Measurements from ENCODE around the gene PRPF19. TPM values are rescaled to one million over a fixed set of nuclear protein-coding genes. Genes with fewer than 3 reads are reported as not detected.

Gene PRPF19
- total RNA-seq, 1 experiment from 2014 or later: 116 TPM

DNA sequence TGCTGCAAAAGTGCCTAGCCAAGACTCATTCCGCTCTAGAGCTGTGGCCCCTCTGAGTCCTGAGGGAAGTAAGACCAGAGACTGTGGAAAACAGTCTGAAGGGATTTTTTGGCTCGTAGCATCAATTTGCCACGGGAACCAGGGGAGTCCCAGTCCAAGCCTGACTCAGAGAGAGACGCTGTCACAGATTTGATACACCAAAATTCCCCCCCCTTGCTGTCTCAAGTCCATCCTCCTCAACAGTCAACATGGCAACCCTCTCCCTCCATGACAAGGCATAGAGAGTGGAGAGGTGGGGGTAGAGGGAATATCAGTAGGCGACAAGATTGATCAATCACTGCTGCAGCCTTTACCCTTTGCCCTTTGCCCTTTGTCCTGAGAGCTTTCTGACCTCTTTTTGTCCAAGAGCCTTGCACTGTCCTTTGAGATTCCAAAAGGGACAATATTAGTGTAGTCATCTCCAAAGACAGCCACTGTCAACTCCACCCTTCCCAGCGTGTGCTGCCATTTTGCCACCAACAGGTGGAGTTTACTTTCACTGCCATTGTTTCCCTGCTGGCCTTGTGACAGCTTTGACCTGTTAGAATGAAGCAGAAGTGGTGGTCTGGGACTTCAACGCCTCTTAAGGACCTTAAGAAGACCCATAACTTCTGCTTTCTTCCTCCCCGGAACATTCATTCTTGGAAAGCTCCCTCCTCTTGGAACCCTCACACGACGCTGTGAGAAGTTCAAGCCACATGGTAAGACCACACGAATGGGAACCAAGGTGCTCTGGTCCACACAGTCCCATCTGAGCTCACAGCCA is 38.3 kb upstream of the PRPF19 start:
- Mint-ChIP-seq H3K4me1 (peaks cover 20% of the 10 kb centered on the region), H3K27me3 (ENCODE audit: low read depth) (peaks cover 12% of the 10 kb centered on the region), H3K4me3 (no peak overlapping the region), H3K9me3 (no peaks in the 10 kb centered on the region), H3K36me3 (no peaks in the 10 kb centered on the region), H3K27ac (no peak overlapping the region)
- ATAC-seq (peak; percentile 55), DNase-seq (ENCODE audit: low spot score) (no peak)
- POLR2A ChIA-PET: no interaction called here
- CTCF ChIA-PET: interaction anchor here (0.8 to 1.6 kb wide), 6 partner anchors 10 to 243 kb away, joined by 3 to 5 read pairs (median 4); no protein-coding TSS in a partner anchor
- TF ChIP-seq, protein P1, sequence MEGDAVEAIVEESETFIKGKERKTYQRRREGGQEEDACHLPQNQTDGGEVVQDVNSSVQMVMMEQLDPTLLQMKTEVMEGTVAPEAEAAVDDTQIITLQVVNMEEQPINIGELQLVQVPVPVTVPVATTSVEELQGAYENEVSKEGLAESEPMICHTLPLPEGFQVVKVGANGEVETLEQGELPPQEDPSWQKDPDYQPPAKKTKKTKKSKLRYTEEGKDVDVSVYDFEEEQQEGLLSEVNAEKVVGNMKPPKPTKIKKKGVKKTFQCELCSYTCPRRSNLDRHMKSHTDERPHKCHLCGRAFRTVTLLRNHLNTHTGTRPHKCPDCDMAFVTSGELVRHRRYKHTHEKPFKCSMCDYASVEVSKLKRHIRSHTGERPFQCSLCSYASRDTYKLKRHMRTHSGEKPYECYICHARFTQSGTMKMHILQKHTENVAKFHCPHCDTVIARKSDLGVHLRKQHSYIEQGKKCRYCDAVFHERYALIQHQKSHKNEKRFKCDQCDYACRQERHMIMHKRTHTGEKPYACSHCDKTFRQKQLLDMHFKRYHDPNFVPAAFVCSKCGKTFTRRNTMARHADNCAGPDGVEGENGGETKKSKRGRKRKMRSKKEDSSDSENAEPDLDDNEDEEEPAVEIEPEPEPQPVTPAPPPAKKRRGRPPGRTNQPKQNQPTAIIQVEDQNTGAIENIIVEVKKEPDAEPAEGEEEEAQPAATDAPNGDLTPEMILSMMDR (IDR thresholded peaks at IDR 0.05): 0 out of 2 replicates have a peak, but pooled peaks have one; percentile 14
- TF ChIP-seq, protein P2, sequence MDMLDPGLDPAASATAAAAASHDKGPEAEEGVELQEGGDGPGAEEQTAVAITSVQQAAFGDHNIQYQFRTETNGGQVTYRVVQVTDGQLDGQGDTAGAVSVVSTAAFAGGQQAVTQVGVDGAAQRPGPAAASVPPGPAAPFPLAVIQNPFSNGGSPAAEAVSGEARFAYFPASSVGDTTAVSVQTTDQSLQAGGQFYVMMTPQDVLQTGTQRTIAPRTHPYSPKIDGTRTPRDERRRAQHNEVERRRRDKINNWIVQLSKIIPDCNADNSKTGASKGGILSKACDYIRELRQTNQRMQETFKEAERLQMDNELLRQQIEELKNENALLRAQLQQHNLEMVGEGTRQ (CRISPR knock-in tag; IDR thresholded peaks at IDR 0.05): no peak

DNA sequence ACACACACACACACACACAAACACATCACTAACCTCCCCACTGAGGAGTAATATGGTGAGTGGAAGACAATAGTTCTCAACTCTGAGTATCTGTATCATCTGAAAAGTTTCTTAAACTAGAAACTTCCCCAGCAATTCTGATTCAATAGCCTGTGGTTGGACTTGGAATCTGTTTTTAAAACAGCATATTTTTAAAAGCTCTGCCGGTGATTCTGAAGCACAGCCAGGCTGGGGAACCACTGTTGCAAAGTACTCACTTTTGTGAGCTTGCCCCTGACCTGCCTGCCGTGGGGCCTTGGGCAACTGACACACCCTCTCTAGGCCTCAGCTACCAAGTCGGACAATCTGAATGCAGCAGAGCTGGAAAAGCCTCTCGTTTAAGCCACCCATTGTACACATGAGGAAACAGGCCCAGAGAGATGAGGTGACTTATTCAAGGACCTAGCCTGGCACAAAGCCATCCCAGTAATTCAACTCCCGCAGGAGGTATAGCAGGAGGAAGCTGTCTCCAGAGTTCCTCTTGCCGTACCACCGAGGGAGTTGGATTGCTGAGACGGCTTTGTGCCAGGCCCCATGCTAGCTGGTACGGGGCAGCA is 36.7 kb upstream of the PRPF19 start:
- ATAC-seq (no peak), DNase-seq (ENCODE audit: low spot score) (no peak)
- Mint-ChIP-seq H3K4me1 (peaks cover 12% of the 10 kb centered on the region), H3K27me3 (ENCODE audit: low read depth) (no peaks in the 10 kb centered on the region), H3K9me3 (no peaks in the 10 kb centered on the region), H3K36me3 (no peaks in the 10 kb centered on the region), H3K27ac (no peak overlapping the region), H3K4me3 (no peak overlapping the region)
- ChIA-PET CTCF (interaction anchor here (0.6 to 1.7 kb wide), 2 partner anchors 56 to 449 kb away, joined by 4 read pairs; no protein-coding TSS in a partner anchor), POLR2A (interaction anchor here (0.7 kb wide), 1 partner anchor 43 kb away, joined by 3 read pairs; no protein-coding TSS in a partner anchor)
- no peak for TF ChIP-seq ZNF423 (CRISPR knock-in tag; IDR thresholded peaks at IDR 0.05)
- no peak for TF ChIP-seq ZNF396 (CRISPR knock-in tag; IDR thresholded peaks at IDR 0.05; ENCODE audit: borderline replicate concordance)
- TF ChIP-seq, protein P3, sequence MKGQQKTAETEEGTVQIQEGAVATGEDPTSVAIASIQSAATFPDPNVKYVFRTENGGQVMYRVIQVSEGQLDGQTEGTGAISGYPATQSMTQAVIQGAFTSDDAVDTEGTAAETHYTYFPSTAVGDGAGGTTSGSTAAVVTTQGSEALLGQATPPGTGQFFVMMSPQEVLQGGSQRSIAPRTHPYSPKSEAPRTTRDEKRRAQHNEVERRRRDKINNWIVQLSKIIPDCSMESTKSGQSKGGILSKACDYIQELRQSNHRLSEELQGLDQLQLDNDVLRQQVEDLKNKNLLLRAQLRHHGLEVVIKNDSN (CRISPR knock-in tag; IDR thresholded peaks at IDR 0.05): no peak
- TF ChIP-seq NFE2L1 (CRISPR knock-in tag; IDR thresholded peaks at IDR 0.05): no peak
- TF ChIP-seq SP1 (CRISPR knock-in tag; conservative IDR thresholded peaks at IDR 0.05): no peak

DNA sequence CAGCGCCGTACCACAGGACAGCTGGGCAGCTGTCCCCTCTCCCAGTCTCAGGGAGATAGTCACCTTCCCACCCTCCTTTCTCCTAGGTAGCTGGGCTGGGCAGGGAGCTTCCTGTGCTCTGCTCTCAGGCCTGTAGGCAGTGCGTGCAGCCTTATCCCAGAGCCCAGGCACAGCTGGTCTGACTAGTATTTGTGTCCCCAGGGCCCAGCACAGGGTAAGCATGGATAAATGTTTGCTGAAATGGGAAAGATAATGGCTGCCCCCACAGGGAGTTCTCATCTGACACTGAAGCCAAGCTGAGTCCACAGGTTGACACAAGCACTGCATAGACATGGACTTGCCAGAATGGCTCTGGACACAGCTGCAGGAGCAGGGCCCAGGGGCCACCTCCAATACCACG is 35.8 kb upstream of the PRPF19 start:
- Mint-ChIP-seq H3K9me3 (no peaks in the 10 kb centered on the region), H3K4me1 (peaks cover 4% of the 10 kb centered on the region), H3K36me3 (no peaks in the 10 kb centered on the region), H3K27me3 (ENCODE audit: low read depth) (no peaks in the 10 kb centered on the region), H3K27ac (no peak overlapping the region), H3K4me3 (no peak overlapping the region)
- CTCF ChIA-PET: interaction anchor here (1.3 to 1.7 kb wide), 2 partner anchors 27 to 55 kb away, joined by 3 to 4 read pairs; no protein-coding TSS in a partner anchor
- DNase-seq (ENCODE audit: low spot score): no peak
- POLR2A ChIA-PET: no interaction called here
- ATAC-seq: no peak
- TF ChIP-seq SMAD4 (CRISPR knock-in tag; IDR thresholded peaks at IDR 0.05) (no peak), CREM (CRISPR knock-in tag; IDR thresholded peaks at IDR 0.05) (no peak), GRHL2 (CRISPR knock-in tag; IDR thresholded peaks at IDR 0.05; ENCODE audit: insufficient replicate concordance, severe bottlenecking) (no peak), TCF7 (CRISPR knock-in tag; IDR thresholded peaks at IDR 0.05; ENCODE audit: low read depth) (no peak), EMX1 (CRISPR knock-in tag; IDR thresholded peaks at IDR 0.05) (no peak), ZNF138 (CRISPR knock-in tag; conservative IDR thresholded peaks at IDR 0.05) (no peak), ZNF396 (CRISPR knock-in tag; IDR thresholded peaks at IDR 0.05; ENCODE audit: borderline replicate concordance) (no peak)
- TF ChIP-seq, protein P4, sequence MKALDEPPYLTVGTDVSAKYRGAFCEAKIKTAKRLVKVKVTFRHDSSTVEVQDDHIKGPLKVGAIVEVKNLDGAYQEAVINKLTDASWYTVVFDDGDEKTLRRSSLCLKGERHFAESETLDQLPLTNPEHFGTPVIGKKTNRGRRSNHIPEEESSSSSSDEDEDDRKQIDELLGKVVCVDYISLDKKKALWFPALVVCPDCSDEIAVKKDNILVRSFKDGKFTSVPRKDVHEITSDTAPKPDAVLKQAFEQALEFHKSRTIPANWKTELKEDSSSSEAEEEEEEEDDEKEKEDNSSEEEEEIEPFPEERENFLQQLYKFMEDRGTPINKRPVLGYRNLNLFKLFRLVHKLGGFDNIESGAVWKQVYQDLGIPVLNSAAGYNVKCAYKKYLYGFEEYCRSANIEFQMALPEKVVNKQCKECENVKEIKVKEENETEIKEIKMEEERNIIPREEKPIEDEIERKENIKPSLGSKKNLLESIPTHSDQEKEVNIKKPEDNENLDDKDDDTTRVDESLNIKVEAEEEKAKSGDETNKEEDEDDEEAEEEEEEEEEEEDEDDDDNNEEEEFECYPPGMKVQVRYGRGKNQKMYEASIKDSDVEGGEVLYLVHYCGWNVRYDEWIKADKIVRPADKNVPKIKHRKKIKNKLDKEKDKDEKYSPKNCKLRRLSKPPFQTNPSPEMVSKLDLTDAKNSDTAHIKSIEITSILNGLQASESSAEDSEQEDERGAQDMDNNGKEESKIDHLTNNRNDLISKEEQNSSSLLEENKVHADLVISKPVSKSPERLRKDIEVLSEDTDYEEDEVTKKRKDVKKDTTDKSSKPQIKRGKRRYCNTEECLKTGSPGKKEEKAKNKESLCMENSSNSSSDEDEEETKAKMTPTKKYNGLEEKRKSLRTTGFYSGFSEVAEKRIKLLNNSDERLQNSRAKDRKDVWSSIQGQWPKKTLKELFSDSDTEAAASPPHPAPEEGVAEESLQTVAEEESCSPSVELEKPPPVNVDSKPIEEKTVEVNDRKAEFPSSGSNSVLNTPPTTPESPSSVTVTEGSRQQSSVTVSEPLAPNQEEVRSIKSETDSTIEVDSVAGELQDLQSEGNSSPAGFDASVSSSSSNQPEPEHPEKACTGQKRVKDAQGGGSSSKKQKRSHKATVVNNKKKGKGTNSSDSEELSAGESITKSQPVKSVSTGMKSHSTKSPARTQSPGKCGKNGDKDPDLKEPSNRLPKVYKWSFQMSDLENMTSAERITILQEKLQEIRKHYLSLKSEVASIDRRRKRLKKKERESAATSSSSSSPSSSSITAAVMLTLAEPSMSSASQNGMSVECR (CRISPR knock-in tag; IDR thresholded peaks at IDR 0.05; ENCODE audit: borderline replicate concordance): no peak
- TF ChIP-seq, protein P5, sequence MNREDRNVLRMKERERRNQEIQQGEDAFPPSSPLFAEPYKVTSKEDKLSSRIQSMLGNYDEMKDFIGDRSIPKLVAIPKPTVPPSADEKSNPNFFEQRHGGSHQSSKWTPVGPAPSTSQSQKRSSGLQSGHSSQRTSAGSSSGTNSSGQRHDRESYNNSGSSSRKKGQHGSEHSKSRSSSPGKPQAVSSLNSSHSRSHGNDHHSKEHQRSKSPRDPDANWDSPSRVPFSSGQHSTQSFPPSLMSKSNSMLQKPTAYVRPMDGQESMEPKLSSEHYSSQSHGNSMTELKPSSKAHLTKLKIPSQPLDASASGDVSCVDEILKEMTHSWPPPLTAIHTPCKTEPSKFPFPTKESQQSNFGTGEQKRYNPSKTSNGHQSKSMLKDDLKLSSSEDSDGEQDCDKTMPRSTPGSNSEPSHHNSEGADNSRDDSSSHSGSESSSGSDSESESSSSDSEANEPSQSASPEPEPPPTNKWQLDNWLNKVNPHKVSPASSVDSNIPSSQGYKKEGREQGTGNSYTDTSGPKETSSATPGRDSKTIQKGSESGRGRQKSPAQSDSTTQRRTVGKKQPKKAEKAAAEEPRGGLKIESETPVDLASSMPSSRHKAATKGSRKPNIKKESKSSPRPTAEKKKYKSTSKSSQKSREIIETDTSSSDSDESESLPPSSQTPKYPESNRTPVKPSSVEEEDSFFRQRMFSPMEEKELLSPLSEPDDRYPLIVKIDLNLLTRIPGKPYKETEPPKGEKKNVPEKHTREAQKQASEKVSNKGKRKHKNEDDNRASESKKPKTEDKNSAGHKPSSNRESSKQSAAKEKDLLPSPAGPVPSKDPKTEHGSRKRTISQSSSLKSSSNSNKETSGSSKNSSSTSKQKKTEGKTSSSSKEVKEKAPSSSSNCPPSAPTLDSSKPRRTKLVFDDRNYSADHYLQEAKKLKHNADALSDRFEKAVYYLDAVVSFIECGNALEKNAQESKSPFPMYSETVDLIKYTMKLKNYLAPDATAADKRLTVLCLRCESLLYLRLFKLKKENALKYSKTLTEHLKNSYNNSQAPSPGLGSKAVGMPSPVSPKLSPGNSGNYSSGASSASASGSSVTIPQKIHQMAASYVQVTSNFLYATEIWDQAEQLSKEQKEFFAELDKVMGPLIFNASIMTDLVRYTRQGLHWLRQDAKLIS (CRISPR knock-in tag; IDR thresholded peaks at IDR 0.05; ENCODE audit: borderline replicate concordance): no peak
- TF ChIP-seq, protein P6, sequence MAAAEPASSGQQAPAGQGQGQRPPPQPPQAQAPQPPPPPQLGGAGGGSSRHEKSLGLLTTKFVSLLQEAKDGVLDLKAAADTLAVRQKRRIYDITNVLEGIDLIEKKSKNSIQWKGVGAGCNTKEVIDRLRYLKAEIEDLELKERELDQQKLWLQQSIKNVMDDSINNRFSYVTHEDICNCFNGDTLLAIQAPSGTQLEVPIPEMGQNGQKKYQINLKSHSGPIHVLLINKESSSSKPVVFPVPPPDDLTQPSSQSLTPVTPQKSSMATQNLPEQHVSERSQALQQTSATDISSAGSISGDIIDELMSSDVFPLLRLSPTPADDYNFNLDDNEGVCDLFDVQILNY (CRISPR knock-in tag; IDR thresholded peaks at IDR 0.05): no peak
